K562 (cell line): Measurements from ENCODE around the gene TMEM131L. TPM values are rescaled to one million over a fixed set of nuclear protein-coding genes. Genes with fewer than 3 reads are reported as not detected.

Experiments
- CTBP1 ChIP-seq: fragments of 450-650 bp; IDR thresholded peaks from 2 replicates; pipeline ENCODE4 v1.6.1; 2016; ENCODE audit warnings: borderline replicate concordance
- CXXC5 ChIP-seq: fragments of 250-450 bp; sonication (Bioruptor Pico); IDR thresholded peaks from 2 replicates; pipeline ENCODE4 v1.8.0; 2022; ENCODE audit warnings: inconsistent platforms, mild to moderate bottlenecking, moderate library complexity
- E2F6 ChIP-seq, 2 experiments: IDR thresholded peaks; 2 replicates each; pipeline ENCODE4 v1.6.1; 2011; ENCODE audit warnings: borderline replicate concordance in 1 of 2, control low read depth in 1 of 2, low read depth in 1 of 2, low read length in 1 of 2, mild to moderate bottlenecking in 1 of 2, mixed read lengths in 1 of 2, moderate library complexity in 1 of 2; ENCODE audit not compliant: insufficient read depth in 1 of 2, insufficient read length in 1 of 2, poor library complexity in 1 of 2, severe bottlenecking in 1 of 2; ENCODE audit errors: extremely low read depth in 1 of 2
- GATAD2B ChIP-seq: fragments of 450-650 bp; IDR thresholded peaks from 2 replicates; pipeline ENCODE4 v1.6.1; 2017; ENCODE audit warnings: mild to moderate bottlenecking, borderline replicate concordance
- HNRNPK ChIP-seq: fragments of 200-400 bp; formaldehyde crosslinking; IDR thresholded peaks from one replicate; pipeline ENCODE4 v1.6.1; 2018; ENCODE audit warnings: mild to moderate bottlenecking, low read depth, low read length; ENCODE audit not compliant: poor library complexity, severe bottlenecking
- LCOR ChIP-seq: sonication (generic); formaldehyde crosslinking; IDR thresholded peaks from 2 replicates; pipeline ENCODE4 v1.8.0; 2022; ENCODE audit warnings: mild to moderate bottlenecking, missing genetic modification reagents
- NEUROD1 ChIP-seq: fragments of 150-350 bp; IDR thresholded peaks from 2 replicates; pipeline ENCODE4 v1.6.1; 2014; ENCODE audit warnings: borderline replicate concordance, low read length, low read depth; ENCODE audit not compliant: partially characterized antibody
- NRF1 ChIP-seq, 2 experiments: fragments of 450-650 bp; IDR thresholded peaks in 1 of 2; conservative IDR thresholded peaks in 1 of 2; 2 replicates each; pipeline ENCODE4 v1.6.1; 2014; ENCODE audit warnings: mild to moderate bottlenecking in 2 of 2
- SMAD4 ChIP-seq: fragments of 250-450 bp; sonication (Bioruptor Pico); conservative IDR thresholded peaks from 2 replicates; pipeline ENCODE4 v1.8.0; 2021; ENCODE audit warnings: inconsistent platforms, mild to moderate bottlenecking, moderate library complexity
- SMARCE1 ChIP-seq: fragments of 450-650 bp; IDR thresholded peaks from 2 replicates; pipeline ENCODE4 v1.7.1; 2016; ENCODE audit warnings: mild to moderate bottlenecking
- TARDBP ChIP-seq: fragments of 450-650 bp; IDR thresholded peaks from 2 replicates; pipeline ENCODE4 v1.6.1; 2016
- YY1 ChIP-seq, 3 experiments: IDR thresholded peaks; 2 replicates each; pipeline ENCODE4 v1.6.1; 2011; ENCODE audit warnings: low read length in 2 of 3, mild to moderate bottlenecking in 2 of 3, moderate library complexity in 2 of 3, borderline replicate concordance in 1 of 3, control low read depth in 1 of 3, low read depth in 1 of 3; ENCODE audit not compliant: insufficient read depth in 3 of 3, insufficient replicate concordance in 2 of 3, control insufficient read depth in 1 of 3, insufficient read length in 1 of 3; ENCODE audit errors: extremely low read depth in 1 of 3
- ZNF707 ChIP-seq: fragments of 250-450 bp; sonication (Bioruptor Pico); conservative IDR thresholded peaks from 2 replicates; pipeline ENCODE4 v1.8.0; 2022; ENCODE audit warnings: inconsistent platforms, mild to moderate bottlenecking, moderate library complexity
- ZNF830 ChIP-seq: fragments of 250-450 bp; sonication (Bioruptor Pico); IDR thresholded peaks from 2 replicates; pipeline ENCODE4 v1.5.0; 2021; ENCODE audit warnings: mild to moderate bottlenecking
- polyA plus RNA-seq, 8 experiments: library from polyadenylated mRNA; depleted of rRNA in 4 of 8; stranded (reverse) in 5 of 8; unstranded in 3 of 8; fragments of >200 nt; fragmentation: Nextera tagmentation in 2 of 8; fragmentation: Illumina TruSeq in 1 of 8; extraction: Ambion mirVana in 2 of 8; extraction: Trizol in 1 of 8; gene quantifications; 2 replicates each; pipeline versions ENCODE4 v1.2.1 to v1.2.3, GENCODE V29; 2011 to 2014; ENCODE audit warnings: inconsistent platforms in 1 of 8, missing spikeins in 1 of 8
- total RNA-seq, 7 experiments: library from RNA; depleted of rRNA in 6 of 7; stranded (reverse); fragments of >200 nt in 6 of 7; fragmentation: Illumina TruSeq in 2 of 7; extraction: Trizol in 2 of 7; gene quantifications; 2 replicates each; pipeline versions ENCODE4 v1.2.1 to v1.2.3, GENCODE V29; 2011 to 2021; ENCODE audit warnings: low replicate concordance in 1 of 7
- TF ChIP-seq, protein P1 (sequence below), 2 experiments: fragments of 450-650 bp; conservative IDR thresholded peaks; 2 replicates each; pipeline ENCODE4 v1.6.1; 2017; ENCODE audit warnings: mild to moderate bottlenecking in 2 of 2, moderate library complexity in 2 of 2
- TF ChIP-seq, protein P2 (sequence below): fragments of 200-800 bp; sonication (Bioruptor generic); IDR thresholded peaks from 2 replicates; pipeline ENCODE4 v1.6.1; 2016; ENCODE audit warnings: missing genetic modification characterization, missing compliant biosample characterization

TMEM131L gene
- total and polyA plus RNA-seq, 9 of the 15 experiments (the other 6 are each of a cell fraction or from before 2014, with no cell fraction given), result 1.2 to 20.8 (median 12.9) TPM

DNA sequence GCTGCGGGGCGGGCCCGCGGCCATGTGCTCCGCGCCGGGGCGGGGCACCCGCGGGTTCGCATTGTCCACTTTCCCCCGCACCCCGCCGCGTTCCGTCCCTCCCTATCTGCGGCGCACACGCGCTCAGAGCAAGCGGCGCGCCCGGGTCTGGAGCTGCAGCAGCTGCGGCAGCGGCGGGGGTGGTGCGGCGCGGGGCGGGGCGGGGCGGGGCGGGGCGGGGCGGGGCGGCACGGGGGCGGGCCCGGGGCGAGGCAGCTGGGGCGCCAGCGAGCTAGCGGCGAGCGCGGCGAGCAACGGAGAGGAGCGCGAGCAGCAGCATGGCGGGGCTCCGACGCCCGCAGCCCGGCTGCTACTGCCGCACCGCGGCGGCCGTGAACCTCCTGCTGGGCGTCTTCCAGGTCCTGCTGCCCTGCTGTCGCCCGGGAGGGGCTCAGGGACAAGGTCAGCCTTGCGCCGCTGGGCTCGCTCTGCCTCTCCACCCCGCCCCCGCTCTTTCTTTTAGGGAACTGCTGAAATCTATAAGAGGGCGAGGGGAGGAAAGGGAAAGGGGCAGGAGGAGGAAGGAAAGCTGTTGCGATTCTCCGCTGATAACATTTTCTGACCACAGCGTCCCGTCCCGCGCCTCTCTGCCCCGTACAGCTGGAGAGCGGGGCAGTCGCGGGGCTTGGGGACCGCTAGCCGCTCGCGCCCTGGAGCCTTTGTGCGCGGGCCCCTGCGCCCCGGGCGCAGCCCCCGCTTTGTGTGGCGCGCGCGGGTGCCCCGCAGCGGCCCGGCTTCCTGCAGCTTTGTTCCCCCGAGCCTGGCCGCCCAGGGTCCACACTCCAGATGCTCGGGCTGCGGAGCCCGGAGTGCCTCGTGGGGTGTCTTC lies at the start of gene TMEM131L (continued):
- TF ChIP-seq, protein P1, sequence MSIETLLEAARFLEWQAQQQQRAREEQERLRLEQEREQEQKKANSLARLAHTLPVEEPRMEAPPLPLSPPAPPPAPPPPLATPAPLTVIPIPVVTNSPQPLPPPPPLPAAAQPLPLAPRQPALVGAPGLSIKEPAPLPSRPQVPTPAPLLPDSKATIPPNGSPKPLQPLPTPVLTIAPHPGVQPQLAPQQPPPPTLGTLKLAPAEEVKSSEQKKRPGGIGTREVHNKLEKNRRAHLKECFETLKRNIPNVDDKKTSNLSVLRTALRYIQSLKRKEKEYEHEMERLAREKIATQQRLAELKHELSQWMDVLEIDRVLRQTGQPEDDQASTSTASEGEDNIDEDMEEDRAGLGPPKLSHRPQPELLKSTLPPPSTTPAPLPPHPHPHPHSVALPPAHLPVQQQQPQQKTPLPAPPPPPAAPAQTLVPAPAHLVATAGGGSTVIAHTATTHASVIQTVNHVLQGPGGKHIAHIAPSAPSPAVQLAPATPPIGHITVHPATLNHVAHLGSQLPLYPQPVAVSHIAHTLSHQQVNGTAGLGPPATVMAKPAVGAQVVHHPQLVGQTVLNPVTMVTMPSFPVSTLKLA (conservative IDR thresholded peaks at IDR 0.05), result peak in 1 of 2 experiments; percentile 91; a peak in 2 of 4 replicates
- TF ChIP-seq LCOR, result peak; percentile 31; the same call in 1 of the 2 replicates
- no peak for TF ChIP-seq ZNF707 (CRISPR knock-in tag)
- peak; percentile 64 for TF ChIP-seq GATAD2B
- TF ChIP-seq, protein P2, sequence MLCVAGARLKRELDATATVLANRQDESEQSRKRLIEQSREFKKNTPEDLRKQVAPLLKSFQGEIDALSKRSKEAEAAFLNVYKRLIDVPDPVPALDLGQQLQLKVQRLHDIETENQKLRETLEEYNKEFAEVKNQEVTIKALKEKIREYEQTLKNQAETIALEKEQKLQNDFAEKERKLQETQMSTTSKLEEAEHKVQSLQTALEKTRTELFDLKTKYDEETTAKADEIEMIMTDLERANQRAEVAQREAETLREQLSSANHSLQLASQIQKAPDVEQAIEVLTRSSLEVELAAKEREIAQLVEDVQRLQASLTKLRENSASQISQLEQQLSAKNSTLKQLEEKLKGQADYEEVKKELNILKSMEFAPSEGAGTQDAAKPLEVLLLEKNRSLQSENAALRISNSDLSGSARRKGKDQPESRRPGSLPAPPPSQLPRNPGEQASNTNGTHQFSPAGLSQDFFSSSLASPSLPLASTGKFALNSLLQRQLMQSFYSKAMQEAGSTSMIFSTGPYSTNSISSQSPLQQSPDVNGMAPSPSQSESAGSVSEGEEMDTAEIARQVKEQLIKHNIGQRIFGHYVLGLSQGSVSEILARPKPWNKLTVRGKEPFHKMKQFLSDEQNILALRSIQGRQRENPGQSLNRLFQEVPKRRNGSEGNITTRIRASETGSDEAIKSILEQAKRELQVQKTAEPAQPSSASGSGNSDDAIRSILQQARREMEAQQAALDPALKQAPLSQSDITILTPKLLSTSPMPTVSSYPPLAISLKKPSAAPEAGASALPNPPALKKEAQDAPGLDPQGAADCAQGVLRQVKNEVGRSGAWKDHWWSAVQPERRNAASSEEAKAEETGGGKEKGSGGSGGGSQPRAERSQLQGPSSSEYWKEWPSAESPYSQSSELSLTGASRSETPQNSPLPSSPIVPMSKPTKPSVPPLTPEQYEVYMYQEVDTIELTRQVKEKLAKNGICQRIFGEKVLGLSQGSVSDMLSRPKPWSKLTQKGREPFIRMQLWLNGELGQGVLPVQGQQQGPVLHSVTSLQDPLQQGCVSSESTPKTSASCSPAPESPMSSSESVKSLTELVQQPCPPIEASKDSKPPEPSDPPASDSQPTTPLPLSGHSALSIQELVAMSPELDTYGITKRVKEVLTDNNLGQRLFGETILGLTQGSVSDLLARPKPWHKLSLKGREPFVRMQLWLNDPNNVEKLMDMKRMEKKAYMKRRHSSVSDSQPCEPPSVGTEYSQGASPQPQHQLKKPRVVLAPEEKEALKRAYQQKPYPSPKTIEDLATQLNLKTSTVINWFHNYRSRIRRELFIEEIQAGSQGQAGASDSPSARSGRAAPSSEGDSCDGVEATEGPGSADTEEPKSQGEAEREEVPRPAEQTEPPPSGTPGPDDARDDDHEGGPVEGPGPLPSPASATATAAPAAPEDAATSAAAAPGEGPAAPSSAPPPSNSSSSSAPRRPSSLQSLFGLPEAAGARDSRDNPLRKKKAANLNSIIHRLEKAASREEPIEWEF (CRISPR knock-in tag), result no peak
- TF ChIP-seq TARDBP, result peak; percentile 39; the same call in 1 of the 2 replicates
- no peak for TF ChIP-seq NEUROD1
- peak; percentile 59 for TF ChIP-seq SMAD4 (CRISPR knock-in tag)
- peak; percentile 94 for TF ChIP-seq CXXC5 (CRISPR knock-in tag)
- peak; percentile 14 to 77 (median 61) for TF ChIP-seq YY1 (IDR thresholded peaks at IDR 0.05; ENCODE audit: borderline replicate concordance in 1 of 3, control insufficient read depth in 1 of 3, extremely low read depth in 1 of 3, insufficient read depth in 3 of 3, insufficient read length in 1 of 3, insufficient replicate concordance in 2 of 3, low read depth in 1 of 3, low read length in 2 of 3)
- no peak for TF ChIP-seq ZNF830 (CRISPR knock-in tag)
- TF ChIP-seq CTBP1, result peak; percentile 54
- no peak for TF ChIP-seq SMARCE1
- peak; percentile 96 to 98 for TF ChIP-seq E2F6 (IDR thresholded peaks at IDR 0.05; ENCODE audit: borderline replicate concordance in 1 of 2, extremely low read depth in 1 of 2, insufficient read depth in 1 of 2, insufficient read length in 1 of 2, low read depth in 1 of 2, low read length in 1 of 2, poor library complexity in 1 of 2, severe bottlenecking in 1 of 2)
- TF ChIP-seq NRF1 (conservative IDR thresholded peaks at IDR 0.05 in 1 of 2, IDR thresholded peaks at IDR 0.05 in 1 of 2), result peak; percentile 57 to 68
- TF ChIP-seq HNRNPK, result peak; percentile 51
